Measurements from ENCODE around the gene ATG9A.

ATG9A gene

DNA sequence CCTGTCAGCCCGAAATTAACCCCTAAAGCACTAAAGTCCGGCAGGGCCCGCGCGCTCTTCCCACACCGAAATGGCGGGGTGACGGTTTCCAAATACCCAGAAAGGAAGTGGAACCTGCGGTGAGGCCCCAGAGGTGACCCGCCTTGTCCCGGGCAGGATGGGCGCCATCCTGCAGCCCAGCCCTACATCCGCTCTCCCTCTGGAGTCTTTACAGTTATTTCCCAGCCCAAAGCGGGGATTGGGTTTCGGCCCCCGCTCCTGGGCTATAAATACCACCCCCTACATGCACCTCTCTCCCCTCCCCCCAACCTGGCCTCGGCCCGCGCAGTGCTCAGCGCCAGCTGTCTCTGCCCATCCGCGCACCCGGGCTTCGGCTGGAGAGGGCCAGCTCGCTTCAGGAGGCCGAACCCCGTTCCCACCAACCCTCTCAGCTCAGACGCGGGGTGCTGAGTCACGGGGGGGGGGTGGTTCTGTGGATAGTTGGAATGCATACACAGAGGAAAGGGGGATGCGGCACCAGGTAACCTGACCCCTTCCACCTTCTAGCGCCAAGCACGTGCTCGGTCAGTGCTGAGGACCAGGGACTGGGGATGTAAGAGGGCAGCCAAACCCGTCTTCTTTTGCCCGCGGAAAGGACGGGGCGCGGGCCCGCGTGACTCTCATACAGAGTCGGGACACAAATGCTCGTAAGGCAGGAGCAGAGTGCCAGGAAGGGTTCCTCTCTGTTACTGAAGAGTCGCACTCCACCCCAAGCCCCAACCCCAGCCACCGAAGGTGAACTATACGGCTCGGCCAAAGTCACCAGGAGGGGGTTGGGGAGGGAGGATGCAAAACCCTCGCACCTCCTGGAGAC is 23.7 kb upstream of the ATG9A start, which contains the start of gene TUBA4B:
Gene TUBA4B, plus strand, starts transcription at position 344 of the 853 bp plus-strand sequence. Its CDS starts 165 bp downstream, at position 509.
- no peak for DNase-seq (ENCODE audit: low read depth)

DNA sequence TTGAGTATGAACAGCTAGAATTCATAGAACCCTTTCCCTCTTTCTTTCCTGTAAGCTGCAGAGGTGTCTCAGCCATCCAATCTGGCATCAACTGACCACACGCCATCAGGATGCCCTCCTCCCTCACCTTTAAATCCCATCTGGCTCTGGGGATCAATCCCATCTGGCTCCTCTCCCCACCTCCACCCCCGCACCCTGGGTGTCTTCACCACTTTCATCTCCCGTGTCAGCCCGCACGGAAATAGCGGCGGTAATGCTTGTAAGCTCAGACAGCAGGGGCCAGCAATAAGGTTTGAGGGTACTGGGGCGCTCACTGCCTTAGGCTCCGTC is 23.1 kb upstream of the ATG9A start:
- DNase-seq (ENCODE audit: low read depth): no peak

GRCh38 chr2:219252084-219252483 is 22.6 kb upstream of the ATG9A start:
- no peak for DNase-seq (ENCODE audit: low read depth)

- DNase-seq (ENCODE audit: low read depth): peak; percentile 27
Observed at GRCh38 chr2:219251656-219252055, 22.2 kb upstream of the ATG9A start.

DNA sequence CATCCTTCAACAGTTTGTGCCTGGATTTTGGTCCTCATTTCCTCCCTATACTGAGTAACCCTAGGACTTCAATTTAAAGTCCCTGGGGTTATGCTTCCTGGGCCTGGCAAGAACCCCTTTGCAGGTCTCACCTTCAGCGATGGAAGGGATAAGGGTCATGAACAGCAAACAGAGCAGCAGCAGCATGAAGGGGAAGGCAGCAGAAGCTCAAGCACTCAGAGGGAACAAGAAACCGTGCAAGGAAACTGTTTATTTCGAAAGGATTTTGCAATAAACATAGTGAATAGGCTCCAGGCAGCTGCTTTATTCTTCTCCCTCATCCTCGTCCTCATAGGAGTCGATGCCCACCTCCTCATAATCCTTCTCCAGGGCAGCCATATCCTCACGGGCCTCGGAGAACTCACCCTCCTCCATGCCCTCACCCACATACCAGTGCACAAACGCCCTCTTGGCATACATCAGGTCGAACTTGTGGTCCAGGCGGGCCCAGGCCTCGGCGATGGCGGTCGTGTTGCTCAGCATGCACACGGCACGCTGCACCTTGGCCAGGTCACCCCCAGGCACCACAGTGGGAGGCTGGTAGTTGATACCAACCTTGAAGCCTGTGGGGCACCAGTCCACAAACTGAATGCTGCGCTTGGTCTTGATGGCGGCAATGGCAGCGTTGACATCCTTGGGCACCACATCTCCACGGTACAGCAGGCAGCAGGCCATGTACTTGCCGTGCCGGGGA is 20.8 kb upstream of the ATG9A start:
- DNase-seq (ENCODE audit: low read depth): peak; percentile 25

- DNase-seq (ENCODE audit: low read depth): peak; percentile 92
Observed at GRCh38 chr2:219249203-219249980, 20.0 kb upstream of the ATG9A start.

DNA sequence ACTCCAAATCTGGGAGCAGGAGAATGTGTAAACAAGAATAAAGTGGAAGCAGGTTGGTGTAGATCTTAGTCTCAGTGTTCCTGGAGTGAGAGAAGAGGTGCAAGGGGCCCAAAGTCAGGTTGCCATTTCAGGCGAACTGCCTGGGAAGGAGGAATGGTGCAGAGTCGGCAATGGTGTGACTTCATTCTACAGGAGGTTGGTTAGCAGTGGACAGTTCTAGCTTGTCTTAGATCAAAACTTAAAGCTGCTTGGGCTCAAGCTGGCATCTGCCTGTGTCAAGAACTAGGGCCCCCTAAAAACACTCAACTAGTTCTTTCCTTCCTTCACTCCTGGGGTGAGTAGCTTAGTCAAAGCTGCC is 19.4 kb upstream of the ATG9A start:
- DNase-seq (ENCODE audit: low read depth): no peak

DNA sequence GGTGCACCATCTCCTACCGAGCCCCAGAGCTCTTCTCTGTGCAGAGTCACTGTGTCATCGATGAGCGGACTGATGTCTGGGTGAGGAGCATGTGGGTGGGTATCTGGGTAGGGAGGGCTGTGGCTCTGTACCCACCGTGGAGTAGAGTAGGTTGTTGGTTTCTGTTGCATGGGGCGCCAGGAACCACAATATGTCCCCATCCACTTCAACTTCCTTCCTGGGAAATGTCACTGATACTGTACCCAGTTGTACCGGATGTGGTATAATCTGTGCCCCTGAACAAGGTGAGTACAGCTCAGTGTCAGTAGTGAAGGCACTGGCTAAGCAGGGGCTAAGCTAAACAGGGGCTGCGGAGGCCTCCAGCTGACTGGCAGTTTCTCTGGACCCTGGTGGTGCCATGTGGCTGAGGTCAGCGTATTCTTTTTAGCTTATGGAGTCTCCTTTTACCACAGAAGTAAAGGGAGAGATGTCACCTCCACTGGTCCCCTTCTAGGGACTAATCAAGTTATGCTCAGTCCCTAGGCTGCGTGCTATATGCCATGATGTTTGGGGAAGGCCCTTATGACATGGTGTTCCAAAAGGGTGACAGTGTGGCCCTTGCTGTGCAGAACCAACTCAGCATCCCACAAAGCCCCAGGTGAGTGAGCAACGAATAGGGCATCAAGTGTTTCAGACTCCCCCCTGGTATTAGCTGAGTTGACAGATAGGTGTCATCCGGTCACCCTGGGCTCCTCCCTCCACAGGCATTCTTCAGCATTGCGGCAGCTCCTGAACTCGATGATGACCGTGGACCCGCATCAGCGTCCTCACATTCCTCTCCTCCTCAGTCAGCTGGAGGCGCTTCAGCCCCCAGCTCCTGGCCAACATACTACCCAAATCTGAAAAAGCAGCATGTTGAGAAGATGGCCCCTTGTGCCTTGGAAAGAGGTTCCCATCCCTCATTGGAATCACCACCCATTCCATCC is 18.5 kb upstream of the ATG9A start:
- no peak for DNase-seq (ENCODE audit: low read depth)

GRCh38 chr2:219246559-219246958 is 17.1 kb upstream of the ATG9A start:
- no peak for DNase-seq (ENCODE audit: low read depth)

- DNase-seq (ENCODE audit: low read depth): no peak
Observed at GRCh38 chr2:219245899-219246230, 16.4 kb upstream of the ATG9A start.

GRCh38 chr2:219245148-219245898 is 15.9 kb upstream of the ATG9A start, which contains the start of the genes GLB1L and STK16:
Gene GLB1L (minus strand): TSS chr2:219245444. CDS start chr2:219243573, 1,871 bp downstream.
Gene STK16 (plus strand): TSS chr2:219245479. CDS start chr2:219246000, 521 bp downstream.
- peak; percentile 95 for DNase-seq (ENCODE audit: low read depth)

DNA sequence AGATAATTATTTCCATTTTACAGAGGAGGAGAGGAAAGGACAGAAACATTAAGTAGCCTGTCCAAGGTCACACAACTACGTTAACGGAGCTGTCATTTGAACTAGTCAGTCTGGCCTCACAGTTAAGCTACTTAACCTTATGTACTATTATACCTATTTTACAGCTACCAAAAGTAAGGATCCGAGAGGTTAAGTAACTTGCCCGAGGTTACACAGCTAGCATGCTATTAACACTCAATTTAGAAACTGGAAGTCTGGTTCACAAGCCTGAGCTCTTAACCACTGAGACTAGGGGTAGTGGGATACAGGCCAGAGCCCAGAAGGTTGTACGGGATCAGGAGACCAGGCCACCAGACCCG is 15.3 kb upstream of the ATG9A start:
- DNase-seq (ENCODE audit: low read depth): no peak

GRCh38 chr2:219243291-219243761 is 13.9 kb upstream of the ATG9A start:
- no peak for DNase-seq (ENCODE audit: low read depth)

- DNase-seq (ENCODE audit: low read depth): no peak
Observed at GRCh38 chr2:219234331-219234730, 4.9 kb upstream of the ATG9A start.

GRCh38 chr2:219230059-219230540 is 664 bp upstream of the ATG9A start:
- no peak for DNase-seq (ENCODE audit: low read depth)

DNA sequence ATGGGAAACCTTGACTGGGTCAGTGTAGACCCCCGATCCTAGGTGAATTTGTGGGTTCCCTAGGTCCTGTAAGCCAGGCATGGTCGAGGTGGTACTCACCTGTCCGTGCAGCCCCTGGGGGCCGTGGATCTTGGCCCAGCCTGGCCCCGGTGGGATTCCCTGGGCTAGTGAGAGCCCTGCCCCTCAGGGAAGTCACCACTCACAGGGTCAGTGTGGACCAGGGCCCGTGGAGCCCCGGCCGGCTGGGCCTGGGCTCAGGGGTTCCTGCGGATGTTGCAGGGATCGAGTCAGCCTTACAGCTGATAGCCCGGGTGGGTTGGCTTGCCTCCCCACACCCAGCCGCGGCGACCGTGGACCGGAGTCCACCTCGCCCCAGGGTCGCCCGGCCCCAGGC is 528 bp downstream of the ATG9A start:
- no peak for DNase-seq (ENCODE audit: low read depth)

DNA sequence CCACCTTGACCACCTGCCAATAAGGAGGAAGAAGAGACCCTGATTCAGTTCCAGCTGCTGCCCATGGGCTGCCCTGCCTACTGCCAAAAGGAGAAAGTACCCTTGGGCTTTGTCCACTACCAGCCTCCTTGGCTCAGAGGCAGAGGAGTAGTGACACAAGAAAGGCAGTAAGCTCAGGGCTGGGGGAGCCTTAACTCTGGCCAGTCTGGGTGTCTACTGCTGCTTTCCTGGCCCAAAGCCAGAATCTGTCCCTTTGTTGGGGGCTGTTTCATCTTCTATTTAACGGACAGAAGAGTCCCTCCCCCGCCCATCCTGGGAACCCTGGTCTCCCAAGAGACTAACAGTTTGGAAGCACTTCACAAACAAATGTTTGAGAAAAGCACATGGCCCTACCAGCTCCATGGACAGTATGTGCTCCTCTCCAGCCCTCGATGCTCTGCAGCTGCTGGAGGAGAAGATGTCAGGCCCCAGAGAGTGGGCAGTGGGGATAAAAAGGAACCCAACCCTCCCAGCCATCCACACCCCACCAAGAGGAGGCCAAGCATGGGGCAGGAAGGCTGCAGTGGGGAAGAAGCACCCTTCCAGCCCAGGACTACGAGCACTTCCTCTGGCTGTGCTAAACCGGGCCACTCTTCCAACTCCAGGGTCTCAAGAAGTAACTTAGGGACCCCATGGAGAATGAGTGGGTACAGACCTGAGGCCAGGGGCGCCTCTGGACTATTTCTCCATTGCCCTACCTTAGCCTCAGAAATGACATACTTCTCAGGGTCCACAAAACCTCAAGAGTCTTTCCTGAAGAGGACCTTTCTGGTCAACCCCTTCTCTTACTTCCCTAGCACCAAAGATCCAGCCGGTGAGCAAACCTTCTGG is 1.2 kb downstream of the ATG9A start:
- no peak for DNase-seq (ENCODE audit: low read depth)

DNA sequence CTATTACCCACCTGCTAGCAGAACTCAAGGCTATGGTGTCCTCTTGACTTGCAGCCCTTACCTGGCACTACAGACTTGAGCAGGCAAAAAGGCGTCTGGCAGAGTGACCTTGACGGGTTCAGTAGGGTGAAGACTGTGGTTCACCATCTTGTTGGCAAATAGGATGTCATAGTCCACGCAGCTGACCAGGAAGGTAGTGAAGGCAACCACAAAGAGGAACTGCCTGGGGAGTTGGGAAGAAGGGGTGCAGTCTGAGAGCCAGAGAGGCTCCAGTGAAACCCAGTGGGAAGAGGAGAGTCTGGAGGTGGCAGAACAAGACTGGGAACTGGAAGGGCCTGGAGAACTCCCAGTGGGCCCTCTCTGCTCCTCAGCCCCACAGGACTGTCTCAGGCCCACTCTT is 4.1 kb downstream of the ATG9A start:
- DNase-seq (ENCODE audit: low read depth): no peak

DNA sequence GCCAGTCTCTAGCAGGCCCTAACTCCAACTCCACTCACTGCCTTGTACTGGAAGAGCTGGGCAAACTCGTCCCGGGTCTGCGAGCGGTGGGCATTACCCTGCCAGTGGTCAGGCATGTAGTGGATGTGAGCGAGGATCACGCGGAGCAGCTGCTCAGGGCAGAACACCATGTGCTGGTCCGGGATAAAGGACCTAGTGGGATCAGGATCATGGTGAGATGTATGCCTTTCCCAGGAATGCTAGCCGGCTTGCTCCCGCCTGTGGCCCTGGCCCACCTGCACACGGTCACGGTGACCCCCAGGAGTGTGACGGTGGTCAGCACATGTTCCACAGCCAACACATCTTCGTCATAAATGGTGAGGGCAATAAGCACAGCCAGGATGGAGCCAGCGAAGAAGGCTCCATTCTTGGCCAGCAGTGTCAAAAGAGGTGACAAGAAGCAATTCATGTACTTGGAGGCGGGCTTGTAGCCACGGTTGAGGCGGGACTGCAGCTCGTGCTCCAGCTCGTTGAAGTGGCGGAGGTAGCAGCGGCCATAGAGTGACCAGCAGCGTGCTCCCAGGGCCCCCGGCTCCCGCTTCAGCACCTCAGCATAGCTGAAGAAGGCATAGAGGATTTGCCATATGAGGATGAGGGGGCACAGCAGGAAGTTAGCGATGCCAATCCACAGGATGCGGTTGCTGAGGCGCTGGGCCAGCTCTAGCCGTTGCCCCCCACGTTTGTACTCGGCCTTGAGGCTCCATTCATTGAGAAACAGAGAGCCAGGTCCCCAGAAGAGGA is 5.4 kb downstream of the ATG9A start:
- DNase-seq (ENCODE audit: low read depth): no peak
